HEK293T (cell line): Measurements from ENCODE around the gene KRT13.

Source experiments
- CTCF ChIA-PET: fragments of 350-600 bp; formaldehyde crosslinking; extraction: SDS; loops from one replicate; lab custom pipeline; 2021; ENCODE audit warnings: antibody characterized with exemption, inconsistent platforms; lab: Yijun Ruan, JAX
- POLR2A ChIA-PET: fragments of 350-600 bp; formaldehyde crosslinking; extraction: SDS; loops from one replicate; lab custom pipeline; 2020; ENCODE audit warnings: antibody characterized with exemption, inconsistent platforms; lab: Yijun Ruan, JAX
- DNase-seq: peaks from one replicate; pipeline ENCODE4 v3.0.0; 2012; ENCODE audit warnings: mixed read lengths; ENCODE audit errors: extremely low spot score
- ARNT ChIP-seq: fragments of 450-650 bp; IDR thresholded peaks from 2 replicates; pipeline ENCODE4 v1.6.1; 2017; ENCODE audit warnings: mild to moderate bottlenecking
- BHLHE40 ChIP-seq: fragments of 450-650 bp; IDR thresholded peaks from 2 replicates; pipeline ENCODE4 v1.6.1; 2016; ENCODE audit warnings: mild to moderate bottlenecking, moderate library complexity, borderline replicate concordance
- CTBP1 ChIP-seq: fragments of 450-650 bp; IDR thresholded peaks from 2 replicates; pipeline ENCODE4 v1.6.1; 2016; ENCODE audit warnings: borderline replicate concordance
- ELF4 ChIP-seq: fragments of 450-650 bp; IDR thresholded peaks from 2 replicates; pipeline ENCODE4 v1.6.1; 2017; ENCODE audit warnings: antibody characterized with exemption
- FOXA1 ChIP-seq: fragments of 450-650 bp; IDR thresholded peaks from 2 replicates; pipeline ENCODE4 v1.6.1; 2016; ENCODE audit warnings: mild to moderate bottlenecking
- FOXK2 ChIP-seq: fragments of 450-650 bp; IDR thresholded peaks from 2 replicates; pipeline ENCODE4 v1.6.1; 2016; ENCODE audit warnings: mild to moderate bottlenecking
- FOXM1 ChIP-seq: fragments of 450-650 bp; IDR thresholded peaks from 2 replicates; pipeline ENCODE4 v1.6.1; 2017; ENCODE audit warnings: mild to moderate bottlenecking, borderline replicate concordance
- HDGF ChIP-seq: fragments of 450-650 bp; IDR thresholded peaks from 2 replicates; pipeline ENCODE4 v1.6.1; 2017; ENCODE audit warnings: antibody characterized with exemption, borderline replicate concordance
- L3MBTL2 ChIP-seq: fragments of 450-650 bp; conservative IDR thresholded peaks from 2 replicates; pipeline ENCODE4 v1.6.1; 2016; ENCODE audit warnings: mild to moderate bottlenecking
- LEF1 ChIP-seq: fragments of 450-650 bp; IDR thresholded peaks from 2 replicates; pipeline ENCODE4 v1.6.1; 2017; ENCODE audit warnings: mild to moderate bottlenecking, borderline replicate concordance
- NFRKB ChIP-seq: fragments of 450-650 bp; IDR thresholded peaks from 2 replicates; pipeline ENCODE4 v1.6.1; 2016; ENCODE audit warnings: mild to moderate bottlenecking, moderate library complexity
- PKNOX1 ChIP-seq: fragments of 450-650 bp; IDR thresholded peaks from 2 replicates; pipeline ENCODE4 v1.6.1; 2016
- SP1 ChIP-seq: fragments of 450-650 bp; IDR thresholded peaks from 2 replicates; pipeline ENCODE4 v1.6.1; 2017
- SUZ12 ChIP-seq: fragments of 450-650 bp; IDR thresholded peaks from 2 replicates; pipeline ENCODE4 v1.6.1; 2016; ENCODE audit warnings: mild to moderate bottlenecking
- TARDBP ChIP-seq: fragments of 450-650 bp; IDR thresholded peaks from 2 replicates; pipeline ENCODE4 v1.6.1; 2016
- ZNF384 ChIP-seq: fragments of 450-650 bp; IDR thresholded peaks from 2 replicates; pipeline ENCODE4 v1.6.1; 2016

KRT13 gene

GRCh38 chr17:41535764-41536481, 30.5 kb upstream of the KRT13 start:
- POLR2A ChIA-PET: interaction anchor here (1.4 kb wide), 1 partner anchor 152 kb away, joined by 3 read pairs; no protein-coding TSS in a partner anchor
- no peak for DNase-seq
- CTCF ChIA-PET: interaction anchor here (0.5 to 4.6 kb wide), 3 partner anchors 13 to 214 kb away, joined by 4 to 26 read pairs (median 4); no protein-coding TSS in a partner anchor
- TF ChIP-seq ARNT (no peak), PKNOX1 (no peak), LEF1 (no peak), HDGF (no peak), L3MBTL2 (no peak), FOXM1 (no peak), ZNF384 (no peak)

GRCh38 chr17:41534899-41535546, 29.6 kb upstream of the KRT13 start:
- no peak for TF ChIP-seq ZNF384
- no peak for TF ChIP-seq TARDBP
- TF ChIP-seq SP1: no peak
- no peak for TF ChIP-seq LEF1
- no peak for TF ChIP-seq HDGF
- TF ChIP-seq FOXM1: no peak
- TF ChIP-seq SUZ12: no peak
- no peak for TF ChIP-seq FOXA1
- TF ChIP-seq FOXK2: no peak
- TF ChIP-seq CTBP1: no peak
- TF ChIP-seq ELF4: no peak
- TF ChIP-seq NFRKB: no peak
- no peak for DNase-seq
- ChIA-PET CTCF (interaction anchor here (0.7 to 4.6 kb wide), 3 partner anchors 14 to 131 kb away, joined by 4 to 26 read pairs (median 4); no protein-coding TSS in a partner anchor), POLR2A (interaction anchor here (1.2 to 1.4 kb wide), 2 partner anchors 8 to 153 kb away, joined by 3 read pairs; no protein-coding TSS in a partner anchor)

- ChIA-PET POLR2A (no interaction called here), CTCF (interaction anchor here (4.6 kb wide), 1 partner anchor 15 kb away, joined by 26 read pairs; no protein-coding TSS in a partner anchor)
- TF ChIP-seq FOXK2 (no peak), BHLHE40 (no peak), ARNT (no peak), FOXA1 (no peak), SUZ12 (no peak), PKNOX1 (no peak), FOXM1 (no peak), ZNF384 (no peak), NFRKB (no peak), CTBP1 (no peak), TARDBP (no peak), ELF4 (no peak), SP1 (no peak), HDGF (no peak), L3MBTL2 (no peak), LEF1 (no peak)
These were observed 28.2 kb upstream of the KRT13 start for GRCh38 chr17:41533613-41534012.

GRCh38 chr17:41532947-41533570, 27.6 kb upstream of the KRT13 start:
- no peak for DNase-seq
- CTCF ChIA-PET: interaction anchor here (0.8 to 4.6 kb wide), 2 partner anchors 16 to 130 kb away, joined by 3 to 26 read pairs; no protein-coding TSS in a partner anchor
- no peak for TF ChIP-seq LEF1
- no peak for TF ChIP-seq FOXM1
- TF ChIP-seq CTBP1: no peak
- no peak for TF ChIP-seq L3MBTL2
- TF ChIP-seq ZNF384: no peak
- TF ChIP-seq SP1: no peak
- TF ChIP-seq FOXA1: no peak
- no peak for TF ChIP-seq SUZ12
- no peak for TF ChIP-seq FOXK2
- TF ChIP-seq TARDBP: no peak
- TF ChIP-seq BHLHE40: no peak
- TF ChIP-seq HDGF: no peak
- no peak for TF ChIP-seq ELF4
- TF ChIP-seq NFRKB: no peak
- no peak for TF ChIP-seq PKNOX1
- TF ChIP-seq ARNT: no peak
- POLR2A ChIA-PET: interaction anchor here (0.9 to 1.0 kb wide), 3 partner anchors 11 to 155 kb away, joined by 3 to 4 read pairs (median 3); no protein-coding TSS in a partner anchor

More at GRCh38 chr17:41533613-41534012, 28.2 kb upstream of the KRT13 start:
- no peak for DNase-seq

- POLR2A ChIA-PET: no interaction called here
- no peak for DNase-seq
- CTCF ChIA-PET: interaction anchor here (0.8 kb wide), 1 partner anchor 131 kb away, joined by 3 read pairs; no protein-coding TSS in a partner anchor
These were observed 26.6 kb upstream of the KRT13 start for GRCh38 chr17:41531993-41532392.

More at GRCh38 chr17:41531993-41532392, 26.6 kb upstream of the KRT13 start:
- TF ChIP-seq ELF4: no peak
- no peak for TF ChIP-seq FOXA1
- no peak for TF ChIP-seq PKNOX1
- no peak for TF ChIP-seq SP1
